Subcutaneous preadipocyte (primary cell): ENCODE results near the gene OR51E1. TPM values are rescaled to one million over a fixed set of nuclear protein-coding genes. Genes with fewer than 3 reads are reported as not detected.

Source experiments
- total RNA-seq: library from RNA; depleted of rRNA; stranded (reverse); fragments of >200 nt; gene quantifications from 2 replicates; pipeline ENCODE4 v1.2.3, GENCODE V29; 2012

The OR51E1 gene
- total RNA-seq = not detected in 2 replicates

GRCh38 chr11:4643682-4644081, at the start of gene OR51E1:
TSS of gene OR51E1 (plus strand) at chr11:4643982. CDS start at chr11:4652527, 8,545 bp downstream.

GRCh38 chr11:4607781-4608666, 35.8 kb upstream of the OR51E1 start, which contains the start of gene TRIM68:
TSS of gene TRIM68 (minus strand) at chr11:4608231. CDS start at chr11:4605504, 2,727 bp downstream.

GRCh38 chr11:4636962-4637661, 6.7 kb upstream of the OR51E1 start, which contains the start of gene OR51D1:
TSS of gene OR51D1 (plus strand) at chr11:4637477. CDS start at chr11:4639791, 2,314 bp downstream.

GRCh38 chr11:4697585-4697984, 53.8 kb downstream of the OR51E1 start, which contains the start of gene OR51E2:
TSS of gene OR51E2 (minus strand) at chr11:4697853. CDS start at chr11:4682711, 15,142 bp downstream.

GRCh38 chr11:4704054-4704789, 60.4 kb downstream of the OR51E1 start, which contains the start of gene MMP26:
TSS of gene MMP26 (plus strand) at chr11:4704784.

Other genes with a start within 250 kb of the OR51E1 start
- not detected in 2 replicates for gene OR52K2, start 194.7 kb upstream of the OR51E1 start, total RNA-seq
- gene OR52K1, start 161.3 kb upstream of the OR51E1 start, total RNA-seq = not detected in 2 replicates
- not detected in 2 replicates for gene OR52M1, start 98.8 kb upstream of the OR51E1 start, total RNA-seq
- gene OR52I2, start 62.2 kb upstream of the OR51E1 start, total RNA-seq = not detected in 2 replicates
- gene OR52I1, start 49.9 kb upstream of the OR51E1 start, total RNA-seq = not detected in 2 replicates
- gene TRIM68, start 35.8 kb upstream of the OR51E1 start, total RNA-seq = 7.0 and 8.0 TPM in 2 replicates
- gene OR51D1, start 6.5 kb upstream of the OR51E1 start, total RNA-seq = not detected in 2 replicates
- gene OR51E2, start 53.9 kb downstream of the OR51E1 start, total RNA-seq = not detected in 2 replicates
- not detected in 2 replicates for gene MMP26, start 60.8 kb downstream of the OR51E1 start, total RNA-seq
- gene OR51F1, start 126.0 kb downstream of the OR51E1 start, total RNA-seq = not detected in 2 replicates
- not detected in 2 replicates for gene OR52R1, start 160.4 kb downstream of the OR51E1 start, total RNA-seq
- gene OR51F2, start 177.3 kb downstream of the OR51E1 start, total RNA-seq = not detected in 2 replicates
- not detected in 2 replicates for gene OR51S1, start 205.2 kb downstream of the OR51E1 start, total RNA-seq
- not detected in 2 replicates for gene OR51T1, start 237.9 kb downstream of the OR51E1 start, total RNA-seq